ENCODE measurements around the gene FAM20A.

The FAM20A gene

DNA sequence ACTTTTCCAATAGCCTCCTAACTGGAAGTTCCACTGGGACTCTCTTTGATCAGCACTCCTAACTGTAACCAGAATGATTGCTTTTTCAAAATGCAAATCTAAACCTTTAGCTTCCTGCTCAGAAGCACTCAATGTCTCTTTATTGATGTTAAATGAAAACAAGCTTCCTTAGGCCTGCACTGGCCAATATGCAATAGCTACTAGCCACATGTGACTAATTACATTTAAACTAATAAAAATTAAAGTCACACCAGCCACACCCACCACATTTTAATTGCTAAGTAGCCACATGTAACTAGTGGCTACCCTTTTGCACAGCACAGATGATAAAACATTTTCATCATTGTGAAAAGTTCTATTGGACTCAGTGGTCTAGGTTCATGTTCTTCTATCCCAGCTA lies 31.8 kb downstream of the FAM20A start:
- TF ChIP-seq, protein P1, sequence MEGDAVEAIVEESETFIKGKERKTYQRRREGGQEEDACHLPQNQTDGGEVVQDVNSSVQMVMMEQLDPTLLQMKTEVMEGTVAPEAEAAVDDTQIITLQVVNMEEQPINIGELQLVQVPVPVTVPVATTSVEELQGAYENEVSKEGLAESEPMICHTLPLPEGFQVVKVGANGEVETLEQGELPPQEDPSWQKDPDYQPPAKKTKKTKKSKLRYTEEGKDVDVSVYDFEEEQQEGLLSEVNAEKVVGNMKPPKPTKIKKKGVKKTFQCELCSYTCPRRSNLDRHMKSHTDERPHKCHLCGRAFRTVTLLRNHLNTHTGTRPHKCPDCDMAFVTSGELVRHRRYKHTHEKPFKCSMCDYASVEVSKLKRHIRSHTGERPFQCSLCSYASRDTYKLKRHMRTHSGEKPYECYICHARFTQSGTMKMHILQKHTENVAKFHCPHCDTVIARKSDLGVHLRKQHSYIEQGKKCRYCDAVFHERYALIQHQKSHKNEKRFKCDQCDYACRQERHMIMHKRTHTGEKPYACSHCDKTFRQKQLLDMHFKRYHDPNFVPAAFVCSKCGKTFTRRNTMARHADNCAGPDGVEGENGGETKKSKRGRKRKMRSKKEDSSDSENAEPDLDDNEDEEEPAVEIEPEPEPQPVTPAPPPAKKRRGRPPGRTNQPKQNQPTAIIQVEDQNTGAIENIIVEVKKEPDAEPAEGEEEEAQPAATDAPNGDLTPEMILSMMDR (IDR thresholded peaks at IDR 0.05; ENCODE audit: control insufficient read depth, extremely low read depth, insufficient read depth), result no peak
- DNase-seq (ENCODE audit: low read depth), result no peak
- no peak overlapping the region for H3K4me3 ChIP-seq (ENCODE audit: low read depth, low read length)

DNA sequence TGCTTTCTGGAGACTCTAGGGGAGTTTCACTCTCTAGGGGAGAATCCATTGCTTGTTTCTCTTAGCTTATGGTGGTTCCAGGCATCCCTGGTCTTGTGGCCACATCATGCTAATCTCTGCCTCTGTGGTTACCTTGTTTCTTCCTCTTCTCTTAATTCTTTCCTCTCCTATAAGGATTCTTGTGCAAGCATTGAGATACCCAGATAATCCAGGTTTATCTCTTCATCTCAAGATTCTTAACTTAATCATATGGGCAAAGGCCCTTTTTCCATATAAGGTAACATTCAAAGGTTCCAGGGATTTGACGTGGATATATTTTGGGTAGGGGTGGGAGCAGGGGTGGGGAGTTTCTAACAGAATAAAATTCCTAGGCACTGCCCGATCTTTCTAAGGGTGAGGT lies 32.6 kb downstream of the FAM20A start:
- H3K4me3 ChIP-seq (ENCODE audit: low read depth, low read length), result no peak overlapping the region
- TF ChIP-seq, protein P1 (IDR thresholded peaks at IDR 0.05; ENCODE audit: control insufficient read depth, extremely low read depth, insufficient read depth), result no peak
- no peak for DNase-seq (ENCODE audit: low read depth)

DNA sequence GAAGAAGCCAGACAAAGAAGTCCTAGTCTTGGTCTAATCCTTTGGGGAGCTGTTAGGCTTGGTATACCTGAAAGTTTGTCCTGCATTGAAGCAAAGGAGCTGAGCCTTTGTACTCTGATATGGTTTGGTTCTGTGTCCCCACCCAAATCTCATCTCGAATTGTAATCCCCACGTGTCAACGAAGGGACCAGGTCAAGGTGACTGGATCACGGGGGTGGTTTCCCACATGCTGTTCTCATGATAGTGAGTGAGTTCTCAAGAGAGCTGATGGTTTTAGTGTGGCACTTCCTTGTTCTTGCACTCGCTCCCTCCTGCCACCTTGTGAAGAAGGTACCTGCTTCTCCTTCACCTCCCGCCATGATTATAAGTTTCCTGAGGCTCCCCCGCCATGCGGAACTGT lies 33.6 kb downstream of the FAM20A start:
- TF ChIP-seq, protein P1 (IDR thresholded peaks at IDR 0.05; ENCODE audit: control insufficient read depth, extremely low read depth, insufficient read depth), result no peak
- no peak overlapping the region for H3K4me3 ChIP-seq (ENCODE audit: low read depth, low read length)
- no peak for DNase-seq (ENCODE audit: low read depth)

DNA sequence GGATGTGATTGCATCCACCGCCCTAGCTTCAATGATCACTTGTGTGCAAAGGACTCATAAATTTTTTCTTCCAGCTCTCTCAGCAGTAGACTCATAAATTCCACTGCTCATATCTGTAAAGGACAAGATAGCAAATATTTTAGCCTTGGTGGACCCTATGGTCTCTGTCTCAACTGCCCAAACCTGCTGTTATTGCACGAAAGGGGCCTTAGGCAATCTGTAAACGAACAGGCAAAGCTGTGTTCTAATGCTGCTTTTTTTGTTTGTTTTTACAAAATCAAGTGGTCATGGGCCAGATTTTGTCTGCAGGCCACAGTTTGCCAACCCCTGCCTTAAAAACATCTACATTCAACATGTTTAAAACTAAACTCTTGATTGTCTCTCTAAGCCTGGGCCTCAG lies 34.1 kb downstream of the FAM20A start:
- TF ChIP-seq, protein P1 (IDR thresholded peaks at IDR 0.05; ENCODE audit: control insufficient read depth, extremely low read depth, insufficient read depth), result no peak
- no peak for DNase-seq (ENCODE audit: low read depth)

DNA sequence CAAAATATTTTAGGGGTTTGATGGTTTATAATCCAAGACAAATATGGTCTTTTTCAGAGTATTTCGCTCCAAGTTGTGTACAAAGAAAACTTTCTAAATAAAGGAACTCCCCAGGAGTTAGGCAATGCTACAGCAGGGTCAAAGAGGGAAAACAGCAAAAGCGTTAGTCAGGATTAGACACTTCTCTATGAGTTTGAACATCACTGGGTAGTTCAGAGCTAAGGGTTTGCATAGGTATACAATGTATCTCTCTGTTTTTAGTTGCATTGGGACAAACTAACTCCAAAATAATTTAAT lies 34.8 kb downstream of the FAM20A start:
- no peak for DNase-seq (ENCODE audit: low read depth)
- TF ChIP-seq, protein P1 (IDR thresholded peaks at IDR 0.05; ENCODE audit: control insufficient read depth, extremely low read depth, insufficient read depth), result no peak
- H3K4me3 ChIP-seq (ENCODE audit: low read depth, low read length), result no peak overlapping the region

More for the DNA sequence above, 34.1 kb downstream of the FAM20A start:
- H3K4me3 ChIP-seq (ENCODE audit: low read depth, low read length), result no peak overlapping the region

DNA sequence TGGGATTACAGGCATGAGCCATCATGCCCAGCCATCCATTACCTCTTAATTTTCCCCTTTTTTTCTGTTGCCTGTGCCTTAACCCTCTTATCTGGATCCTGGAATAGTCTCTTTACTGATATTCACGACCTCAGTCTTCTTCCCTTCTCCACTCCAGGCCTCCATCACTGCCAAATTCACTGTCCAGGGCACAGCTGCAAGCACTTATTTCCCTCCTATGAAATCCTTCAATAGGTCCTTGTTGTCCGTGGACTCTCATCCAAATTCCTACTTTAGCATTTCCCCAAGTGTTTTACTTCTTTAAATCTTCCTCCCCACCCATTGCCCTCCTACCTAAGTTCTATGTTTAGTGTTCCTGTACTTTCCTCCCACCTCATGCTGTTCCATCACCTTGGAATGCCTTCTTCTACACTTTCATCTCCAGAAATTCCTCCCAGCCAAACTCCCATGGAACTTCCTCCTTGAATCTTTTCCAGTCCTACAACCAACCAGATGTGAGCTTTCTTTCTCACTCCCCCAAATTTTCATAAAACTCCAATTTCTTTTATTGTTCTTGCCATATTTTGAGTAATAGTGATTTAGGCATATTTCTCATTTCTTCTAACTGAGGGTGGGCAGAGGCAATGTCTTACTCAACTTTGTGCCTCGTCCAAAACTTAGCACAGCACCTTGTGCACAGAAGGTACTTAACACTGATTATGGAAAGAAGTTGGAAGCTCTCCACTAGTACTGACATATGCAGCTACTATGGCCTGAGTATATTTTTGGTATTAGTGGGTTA lies 35.3 kb downstream of the FAM20A start:
- DNase-seq (ENCODE audit: low read depth), result no peak
- TF ChIP-seq, protein P1 (IDR thresholded peaks at IDR 0.05; ENCODE audit: control insufficient read depth, extremely low read depth, insufficient read depth), result no peak
- H3K4me3 ChIP-seq (ENCODE audit: low read depth, low read length), result no peak overlapping the region

Measured in LNCaP clone FGC (cell line).